Activated T-cell treated with anti-CD3 and anti-CD28 coated beads for 24 hours (primary cell): ENCODE data around the gene WDR59.
"Not testable (repeated sequence)": the region's sequence is repeated elsewhere in the genome, so short reads cannot be mapped to it uniquely, and the experiment has no call there.

Experiments used
- DNase-seq: peaks from one replicate; pipeline ENCODE4 v3.0.0-alpha.2; 2020; ENCODE audit warnings: low read depth

WDR59 gene

DNA sequence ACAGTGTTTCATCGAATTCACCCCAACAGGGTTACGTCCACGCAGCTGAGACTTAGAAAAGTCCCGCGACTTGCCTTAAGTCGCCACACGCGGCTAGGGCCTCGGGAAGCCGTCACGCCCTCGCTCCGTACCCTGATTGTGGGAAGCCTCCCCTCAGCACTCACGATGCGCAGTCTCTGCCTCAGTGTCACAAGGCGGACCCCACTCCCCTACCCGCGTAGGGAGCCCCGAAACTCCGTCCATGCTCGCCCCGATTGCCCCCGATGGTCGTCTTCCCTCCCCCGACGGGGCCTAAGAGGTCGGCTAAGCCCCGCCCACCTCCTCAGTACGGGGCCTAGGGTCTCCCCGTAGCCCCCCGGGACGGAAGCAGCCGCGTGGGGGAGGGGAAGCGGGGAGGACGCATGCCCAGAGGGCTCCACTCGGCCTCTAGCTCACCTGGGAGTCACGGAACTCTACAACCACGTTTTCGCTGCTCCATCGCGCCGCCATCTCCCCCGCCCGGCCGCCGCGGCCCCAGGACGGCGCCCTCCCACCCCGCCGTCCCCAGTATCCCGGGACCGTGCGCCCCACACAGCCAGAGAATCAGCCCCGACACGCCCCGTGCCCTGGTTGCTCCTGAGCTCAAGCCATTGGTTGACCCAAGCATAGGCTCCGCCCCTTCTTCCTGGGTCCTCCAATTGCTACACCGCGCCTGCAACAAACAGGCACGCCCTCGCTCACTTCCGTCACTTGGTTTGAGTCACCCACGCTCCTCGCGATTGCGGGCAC lies at the start of gene WDR59:
Gene WDR59, minus strand, starts transcription at position 595 of the 768 bp plus-strand sequence. Its CDS starts 106 bp downstream, at position 489.
- peak; percentile 98 for DNase-seq

DNA sequence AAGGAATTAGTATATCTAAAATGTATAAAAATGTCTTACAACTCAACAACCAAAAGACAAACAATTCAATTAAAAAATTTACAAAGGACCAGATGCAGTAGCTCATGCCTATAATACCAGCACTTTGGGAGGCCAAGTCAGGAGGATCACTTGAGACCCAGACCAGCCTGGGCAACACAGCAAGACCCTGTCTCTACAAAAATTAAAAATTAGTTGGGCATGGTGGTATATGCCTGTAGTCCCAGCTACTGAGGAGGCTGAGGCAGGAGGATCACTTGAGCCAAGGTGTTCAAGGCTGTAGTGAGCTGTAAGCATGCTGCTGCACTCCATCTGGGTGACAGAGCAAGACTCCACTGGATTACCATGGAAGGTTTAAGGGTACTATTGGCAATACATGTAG lies 47.7 kb upstream of the WDR59 start:
- DNase-seq: no peak

DNA sequence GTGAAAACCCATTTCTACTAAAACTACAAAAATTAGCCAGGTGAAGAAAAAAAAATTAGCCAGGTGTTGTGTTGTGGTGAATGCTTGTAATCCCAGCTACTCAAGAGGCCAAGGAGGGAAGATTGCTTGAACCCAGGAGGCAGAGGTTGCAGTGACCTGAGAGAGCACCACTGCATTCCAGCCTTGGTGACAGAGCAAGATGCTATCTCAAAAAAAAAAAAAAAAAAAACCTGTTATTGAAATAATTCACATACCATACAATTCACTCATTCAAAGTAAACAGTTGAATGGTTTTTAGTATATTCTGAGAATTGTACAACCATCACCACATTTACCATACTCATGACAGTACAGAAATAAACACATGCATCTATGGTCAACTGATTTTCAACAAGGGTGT lies 44.9 kb upstream of the WDR59 start:
- DNase-seq: no peak

DNA sequence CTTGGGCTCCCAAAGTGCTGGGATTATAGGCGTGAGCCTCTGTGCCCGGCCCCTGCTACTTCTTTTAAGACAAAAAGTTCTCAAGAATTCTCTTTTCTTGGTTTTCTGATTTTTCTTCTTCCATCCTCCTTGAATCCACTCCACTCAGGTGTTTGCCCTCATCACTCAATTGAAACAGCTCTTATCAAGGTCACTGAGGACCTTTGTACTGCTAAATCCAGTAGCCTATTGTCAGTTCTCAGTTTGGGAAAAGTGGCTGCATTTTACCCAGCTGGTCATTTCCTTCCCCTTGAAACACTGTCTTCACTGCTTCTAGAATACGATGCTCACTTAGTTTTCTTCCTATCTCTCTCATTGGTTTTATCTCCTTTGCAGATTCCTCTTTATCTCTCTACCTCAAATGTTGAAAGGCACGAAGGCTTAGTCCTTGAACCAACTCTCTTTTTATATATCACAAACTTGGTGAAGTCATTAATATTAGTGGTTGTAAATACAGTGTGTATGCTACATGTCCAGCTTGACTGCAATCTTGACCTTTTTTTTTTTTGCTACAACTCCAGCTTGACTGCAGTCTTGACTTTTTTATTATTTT lies 43.7 kb upstream of the WDR59 start:
- no peak for DNase-seq

GRCh38 chr16:75027520-75028300 lies 42.8 kb upstream of the WDR59 start:
- no peak for DNase-seq

DNA sequence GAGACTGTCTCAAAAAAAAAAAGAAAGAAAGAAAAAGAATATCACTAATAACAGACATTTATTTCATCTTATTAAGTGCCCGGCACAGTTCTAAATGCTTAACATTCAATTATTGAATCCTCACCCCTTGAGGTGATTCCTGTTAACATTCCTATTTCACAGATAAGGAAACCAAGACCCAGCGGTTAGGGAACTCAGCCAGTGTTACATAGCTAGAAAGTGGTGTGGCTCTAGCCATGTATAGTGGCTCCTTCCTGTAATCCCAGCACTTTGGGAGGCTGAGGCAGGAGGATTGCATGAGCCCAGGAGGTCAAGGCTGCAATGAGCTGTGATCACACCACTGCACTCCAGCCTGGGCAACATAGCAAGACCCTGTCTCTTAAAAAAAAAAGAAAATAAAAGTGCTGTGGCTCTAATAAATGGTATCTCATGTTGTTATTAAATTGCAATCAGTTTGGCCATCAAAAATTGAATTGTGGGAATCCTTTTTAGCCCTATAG lies 42.0 kb upstream of the WDR59 start:
- DNase-seq: no peak

DNA sequence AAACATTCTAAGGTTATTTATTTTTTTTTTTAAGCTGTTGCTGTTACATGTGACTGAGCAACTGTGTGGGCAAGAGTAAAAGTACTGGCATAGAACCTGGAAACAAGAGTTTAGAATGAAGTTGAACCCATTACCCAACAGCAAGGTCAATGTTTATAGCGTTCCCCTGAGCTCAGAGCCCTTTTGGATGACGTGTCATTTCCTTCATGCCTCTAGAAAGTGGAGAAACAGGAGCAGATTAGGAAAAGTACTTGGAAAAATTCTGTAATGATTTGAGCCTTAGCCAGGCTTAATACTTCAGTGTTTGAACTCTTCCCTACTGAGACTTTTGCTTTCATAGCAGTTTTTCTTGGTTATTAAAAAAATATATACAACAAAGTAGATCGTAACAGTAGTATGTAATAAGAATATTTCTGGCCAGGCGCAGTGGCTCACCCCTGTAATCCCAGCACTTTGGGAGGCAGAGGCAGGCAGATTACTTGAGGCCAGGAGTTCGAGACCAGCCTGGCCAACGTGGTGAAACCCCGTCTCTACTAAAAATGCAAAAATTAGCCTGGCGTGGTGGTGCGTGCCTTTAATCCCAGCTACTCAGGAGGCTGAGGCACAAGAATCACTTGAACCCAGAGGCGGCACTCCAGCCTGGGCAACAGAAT lies 41.4 kb upstream of the WDR59 start:
- DNase-seq: not testable (repeated sequence)

DNA sequence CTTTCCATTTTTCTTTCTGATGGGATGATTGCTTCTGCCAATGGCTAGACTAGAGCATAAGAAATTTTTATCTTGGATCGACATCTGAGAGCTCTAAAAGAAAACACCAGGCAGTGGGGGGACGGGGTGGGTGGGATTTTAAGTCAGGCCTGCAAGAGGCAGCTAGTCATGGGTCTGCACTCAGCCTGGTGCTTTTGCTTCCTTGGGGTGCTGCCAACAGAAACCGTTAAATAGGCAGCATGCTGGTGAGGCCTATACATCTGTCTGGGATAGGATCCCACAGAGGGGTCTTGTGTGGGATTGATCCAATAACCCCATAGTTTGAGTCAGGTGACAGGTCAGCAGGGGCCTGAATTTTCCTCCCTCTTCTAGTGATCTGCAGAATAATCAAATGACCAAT lies 40.8 kb upstream of the WDR59 start:
- DNase-seq: no peak

DNA sequence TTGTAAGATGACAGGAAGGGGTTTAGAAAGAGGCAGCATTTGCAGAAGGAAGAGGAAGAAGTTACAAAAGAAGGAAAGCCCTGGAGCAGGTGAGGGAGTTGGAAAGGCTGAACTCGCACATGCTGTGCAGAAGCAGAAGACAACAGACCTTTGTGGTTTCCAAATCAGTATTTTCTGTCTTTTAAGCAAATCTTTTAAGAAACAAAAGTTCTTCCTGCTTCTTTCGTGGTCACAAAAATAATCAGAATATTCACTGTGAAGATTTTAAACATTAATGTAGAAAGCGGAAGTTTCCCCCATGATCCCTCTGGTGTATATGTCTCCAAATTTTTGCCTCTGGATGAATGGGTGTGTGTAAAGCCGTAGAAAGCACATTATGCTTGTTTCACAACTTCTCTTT lies 39.7 kb upstream of the WDR59 start:
- no peak for DNase-seq

GRCh38 chr16:75024182-75024581 lies 39.3 kb upstream of the WDR59 start:
- DNase-seq: no peak

DNA sequence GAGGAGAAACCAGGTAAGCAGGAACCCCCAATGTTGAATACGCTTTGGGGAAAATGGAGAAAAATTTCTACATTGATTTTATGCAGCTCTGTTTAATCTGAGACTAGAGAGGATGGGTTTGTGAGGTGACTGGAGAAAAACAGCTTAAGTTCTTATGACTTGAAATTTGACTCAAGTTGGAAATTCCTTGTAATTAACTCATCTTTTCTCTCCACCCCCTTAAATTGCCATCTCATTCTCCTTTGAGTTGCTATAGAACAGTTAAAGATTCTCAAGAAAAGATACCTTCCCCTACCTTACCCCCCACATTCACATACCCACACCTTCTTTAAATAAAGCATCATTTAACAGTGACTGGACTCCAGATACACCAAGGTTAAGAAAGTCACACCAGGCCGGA lies 38.1 kb upstream of the WDR59 start:
- DNase-seq: no peak

DNA sequence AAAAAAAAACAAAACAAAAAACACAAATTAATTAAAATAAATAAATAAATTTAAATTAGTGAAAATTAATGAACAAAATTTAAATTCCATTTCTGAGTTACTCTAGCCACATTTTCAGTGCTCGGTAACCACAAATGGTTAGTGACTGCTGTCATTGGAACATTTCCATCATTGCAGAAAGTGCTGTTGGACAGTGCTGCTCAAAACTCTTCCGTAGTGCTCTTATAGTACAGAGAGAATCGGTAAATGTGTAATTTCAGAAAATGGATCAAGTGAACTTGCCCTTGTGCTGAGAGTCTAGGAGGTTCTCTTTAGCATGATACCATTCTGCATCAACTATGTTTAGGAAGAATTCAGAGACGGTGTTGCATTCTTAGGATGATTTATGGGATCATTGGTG lies 37.6 kb upstream of the WDR59 start:
- no peak for DNase-seq

- no peak for DNase-seq
Measured at GRCh38 chr16:75021410-75021809, 36.5 kb upstream of the WDR59 start.

DNA sequence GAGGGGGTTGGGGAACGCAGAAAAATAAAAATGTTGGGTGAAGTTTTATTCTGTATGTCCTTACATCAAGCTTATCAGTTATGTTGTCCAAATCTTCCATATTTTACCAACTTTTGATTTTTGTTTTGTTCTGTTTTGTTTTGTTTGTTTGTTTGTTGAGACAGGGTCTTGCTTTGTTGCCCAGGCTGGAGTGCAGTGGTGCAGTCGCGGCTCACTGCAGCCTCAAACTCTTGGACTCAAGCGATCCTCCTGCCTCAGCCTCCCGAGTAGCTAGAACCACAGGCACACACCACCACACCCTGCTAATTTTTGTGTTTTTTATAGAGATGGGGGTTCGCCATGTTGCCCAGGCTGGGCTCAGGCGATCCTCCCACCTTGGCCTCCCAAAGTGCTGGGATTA lies 34.7 kb upstream of the WDR59 start:
- no peak for DNase-seq

GRCh38 chr16:75019007-75019406 lies 34.1 kb upstream of the WDR59 start:
- no peak for DNase-seq

DNA sequence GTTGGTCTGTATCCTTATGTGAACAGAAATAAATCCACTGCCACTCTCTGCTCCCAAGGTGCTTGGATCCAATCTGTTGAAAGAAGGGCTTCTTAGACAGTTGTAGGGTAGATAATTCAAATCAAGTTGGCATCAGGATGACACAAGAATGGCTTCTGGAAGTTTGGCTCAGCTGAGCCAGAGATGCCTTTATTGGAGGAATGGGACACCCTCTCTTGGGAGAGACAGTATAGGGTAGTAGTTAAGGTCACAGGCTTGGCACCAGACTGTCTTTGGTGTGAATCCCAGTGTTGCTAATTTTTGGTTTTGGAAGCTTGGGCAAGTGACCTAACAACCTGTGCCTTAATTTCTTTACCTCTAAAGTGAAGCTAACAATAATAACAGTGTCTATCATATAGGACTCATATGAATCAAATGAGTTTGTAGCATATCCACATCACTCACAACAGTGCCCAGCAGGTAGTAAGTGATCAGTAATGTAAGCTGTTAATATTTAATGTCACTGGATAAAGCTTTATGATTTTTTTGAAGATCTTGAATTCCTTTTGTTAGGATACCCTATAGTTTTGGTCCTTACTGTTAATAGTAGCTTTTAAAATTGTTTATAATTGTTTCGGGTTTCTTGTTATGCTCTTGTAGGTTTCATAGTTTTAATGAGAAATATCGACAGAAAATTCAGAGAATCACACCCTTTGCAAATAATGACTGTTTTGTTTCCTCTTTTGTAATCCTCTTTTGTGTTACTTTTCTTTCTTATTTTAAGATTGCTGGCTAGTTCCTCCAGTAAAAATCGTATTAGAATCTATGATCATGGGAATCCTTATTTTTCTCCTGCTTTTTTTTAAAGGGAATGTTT lies 33.0 kb upstream of the WDR59 start:
- no peak for DNase-seq

DNA sequence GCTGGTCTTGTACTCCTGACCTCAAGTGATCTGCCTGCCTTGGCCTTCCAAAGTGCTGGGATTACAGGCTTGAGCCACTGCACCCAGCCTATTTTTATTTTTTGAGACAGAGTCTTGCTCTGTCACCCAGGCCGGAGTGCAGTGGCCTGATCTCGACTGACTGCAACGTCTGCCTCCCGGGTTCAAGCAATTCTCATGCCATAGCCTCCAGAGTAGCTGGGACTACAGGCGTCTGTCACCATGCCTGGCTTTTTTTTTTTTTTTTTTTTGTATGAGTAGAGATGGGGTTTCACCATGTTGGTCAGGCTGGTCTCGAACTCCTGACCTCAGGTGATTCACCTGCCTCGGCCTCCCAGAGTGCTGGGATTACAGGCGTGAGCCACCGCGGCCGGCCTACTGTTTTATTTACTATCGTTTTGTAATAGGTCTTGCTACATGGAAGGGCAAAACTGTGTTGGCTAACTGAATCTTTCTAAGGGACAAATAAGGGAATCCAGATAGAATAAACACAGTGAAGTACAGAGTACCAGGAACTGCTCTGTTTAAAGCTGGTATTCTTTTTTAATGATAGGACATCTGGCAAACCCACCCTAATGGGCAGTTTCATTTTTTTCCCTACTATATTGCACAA lies 31.6 kb upstream of the WDR59 start:
- DNase-seq: not testable (repeated sequence)

DNA sequence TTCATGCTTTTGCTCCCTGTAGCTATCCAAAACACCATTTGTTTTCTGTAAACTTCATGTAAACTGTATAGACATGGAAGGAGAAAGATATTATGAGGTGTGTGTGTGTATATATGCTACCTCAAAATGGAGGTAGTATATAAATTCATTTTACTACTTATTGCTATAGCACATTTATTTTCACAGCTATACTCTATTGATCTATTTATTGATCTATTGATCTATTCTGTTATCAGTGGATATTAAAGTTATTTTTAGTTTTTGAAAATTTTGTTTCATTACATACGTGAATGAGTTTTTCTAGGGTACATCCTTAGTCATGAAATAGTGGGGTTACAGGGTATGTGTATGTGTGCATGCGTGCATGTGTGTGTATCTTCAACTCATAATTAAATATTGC lies 29.4 kb upstream of the WDR59 start:
- DNase-seq: no peak

GRCh38 chr16:75013123-75013522 lies 28.2 kb upstream of the WDR59 start:
- not testable (repeated sequence) for DNase-seq

- no peak for DNase-seq
Measured at GRCh38 chr16:75012380-75013081, 27.6 kb upstream of the WDR59 start.
